ENCODE data around the gene ADAP1.

ADAP1 gene

DNA sequence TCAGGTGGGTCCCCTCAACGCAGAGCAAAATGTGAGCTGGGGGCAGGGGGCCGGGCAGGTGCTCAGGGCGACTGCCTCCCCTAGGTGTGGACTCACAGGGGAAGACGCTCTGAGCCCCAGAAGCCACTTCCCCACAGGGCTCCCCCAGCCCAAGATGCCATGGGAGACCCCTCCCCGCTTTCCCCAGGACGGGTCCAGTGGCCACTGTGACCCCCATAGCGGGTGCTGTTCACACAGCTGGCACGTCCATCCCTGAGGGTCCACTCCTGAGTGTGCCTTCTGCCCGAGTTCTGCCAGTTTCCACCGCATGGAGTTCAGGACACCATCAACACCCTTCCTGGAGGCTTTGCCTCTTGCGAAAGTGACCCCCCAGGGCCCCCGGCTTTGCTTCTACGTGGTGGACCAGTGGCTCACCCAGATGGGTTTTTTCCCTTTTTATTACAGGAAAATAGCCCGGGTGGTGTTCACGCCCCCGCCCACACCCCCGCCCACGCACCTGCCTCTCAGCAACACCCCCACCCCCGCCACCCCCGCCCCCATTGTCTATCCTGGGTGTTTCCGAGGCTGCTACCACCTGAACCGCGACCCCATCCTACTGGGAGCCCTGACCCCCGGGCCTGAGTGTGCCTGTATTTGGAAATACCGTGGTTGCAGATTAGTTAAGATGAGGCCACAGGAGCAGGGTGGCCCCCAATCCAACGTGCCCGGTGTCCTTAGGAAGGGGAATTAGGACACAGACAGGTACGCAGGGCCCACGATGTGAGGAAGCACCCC is 32.0 kb downstream of the ADAP1 start:
- no peak for DNase-seq (ENCODE audit: low spot score)

DNA sequence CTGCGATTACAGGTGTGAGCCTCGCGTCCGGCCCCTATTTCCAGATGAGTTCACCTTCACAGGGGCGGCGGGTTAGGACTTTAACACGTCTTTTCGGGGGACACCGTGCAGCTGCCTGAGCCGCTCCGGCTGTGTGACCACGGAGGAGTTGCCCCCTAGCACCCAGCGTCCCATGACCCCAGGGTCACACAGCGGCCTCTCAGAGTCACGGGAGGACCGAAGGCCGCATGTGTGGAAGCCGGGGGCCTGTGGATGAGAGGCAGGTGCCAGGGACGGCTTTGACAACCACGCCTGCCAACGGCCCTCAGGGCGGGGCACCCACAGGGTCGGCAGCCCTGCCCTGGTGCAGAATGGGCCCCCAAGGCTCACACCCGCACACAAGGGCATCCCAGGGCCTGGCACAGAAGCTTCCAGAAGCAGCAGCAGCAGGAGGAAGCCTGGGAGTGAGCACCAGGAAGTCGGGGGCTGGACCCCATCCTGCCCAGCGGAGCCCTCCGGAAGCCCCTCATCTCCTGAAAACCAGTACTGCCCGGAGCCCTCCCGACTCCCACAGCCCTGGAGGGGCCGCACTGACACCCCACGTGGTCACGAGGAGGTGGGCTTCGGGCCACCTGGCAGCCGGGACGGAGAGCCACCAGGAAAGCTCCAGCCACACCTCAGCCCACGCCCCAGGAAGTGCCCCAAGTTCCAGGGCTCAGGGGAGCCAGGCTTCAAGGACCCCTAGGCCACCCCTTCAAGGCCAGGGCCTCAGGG is 32.7 kb downstream of the ADAP1 start:
- no peak for DNase-seq (ENCODE audit: low spot score)

DNA sequence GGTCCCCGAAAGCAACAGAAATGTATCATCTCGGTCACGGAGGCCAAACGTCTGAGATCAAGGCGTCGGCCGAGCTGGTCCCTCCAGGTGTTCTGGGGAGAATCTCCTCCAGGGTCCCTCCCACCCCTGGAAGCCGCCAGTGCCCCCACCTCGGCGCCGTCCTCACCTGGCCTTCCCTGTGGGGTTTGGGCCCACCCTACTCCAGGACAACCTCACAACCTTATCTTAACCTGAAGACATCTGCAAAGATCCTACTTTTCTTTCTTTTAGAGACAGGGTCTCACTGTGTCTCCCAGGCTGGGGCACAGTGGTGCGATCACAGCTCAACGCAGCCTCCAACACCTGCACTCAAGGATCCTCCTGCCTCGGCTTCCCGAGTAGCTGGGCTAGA is 33.4 kb downstream of the ADAP1 start:
- DNase-seq (ENCODE audit: low spot score): no peak

DNA sequence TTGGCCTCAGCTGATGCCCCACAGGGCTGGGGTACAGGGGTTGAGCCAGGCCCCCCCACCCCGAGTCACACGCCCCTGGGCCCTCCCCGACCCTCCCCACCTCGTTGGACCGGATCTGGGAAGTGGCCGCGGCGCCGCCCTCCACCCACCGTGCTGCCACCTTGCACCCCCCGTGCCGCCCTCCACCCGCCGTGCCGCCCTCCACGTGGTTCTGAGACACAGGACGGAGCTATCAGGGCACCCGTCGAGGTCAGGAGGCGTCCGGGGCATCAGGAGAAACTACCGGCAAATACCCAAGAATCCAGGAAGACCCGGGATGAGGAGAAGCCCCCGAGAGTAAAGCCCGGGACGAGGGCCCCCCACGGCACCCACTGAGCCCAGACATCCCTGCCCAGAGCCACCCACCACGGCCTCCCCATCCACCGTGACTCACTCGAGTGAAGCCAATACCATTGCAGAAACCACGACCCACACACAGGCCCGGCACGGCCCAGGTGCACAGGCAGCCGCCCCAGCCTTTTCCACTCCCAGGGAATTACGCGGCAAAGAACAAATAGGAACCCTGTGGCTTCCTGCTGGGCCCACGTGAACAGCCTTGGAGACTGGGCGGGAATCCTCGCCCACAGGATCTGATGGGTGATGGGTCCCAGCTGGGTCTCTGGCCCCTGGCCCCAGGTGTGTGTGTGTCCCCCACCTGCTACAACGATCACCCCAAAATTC is 34.0 kb downstream of the ADAP1 start:
- DNase-seq (ENCODE audit: low spot score): no peak

DNA sequence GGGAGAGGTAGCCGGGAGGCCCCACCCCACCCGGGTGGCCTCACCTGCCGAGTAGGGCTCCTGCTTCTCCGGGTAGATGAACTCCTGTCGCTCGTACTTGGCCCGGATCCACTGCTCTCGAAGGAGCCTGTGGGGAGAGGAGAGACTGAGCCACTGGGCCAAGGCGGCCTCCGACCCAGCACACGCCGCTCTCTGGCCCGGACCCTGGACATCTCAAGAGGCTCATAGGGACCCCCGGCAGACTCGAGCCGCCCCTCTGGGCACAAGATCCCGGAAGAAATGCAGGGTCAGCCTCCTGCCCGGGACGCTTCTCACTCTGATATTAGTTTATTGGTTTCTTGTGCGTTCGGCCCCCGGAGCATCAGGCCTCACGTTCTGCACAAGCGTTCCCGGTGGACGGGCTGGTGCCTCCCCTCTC is 34.5 kb downstream of the ADAP1 start:
- DNase-seq (ENCODE audit: low spot score): no peak

DNA sequence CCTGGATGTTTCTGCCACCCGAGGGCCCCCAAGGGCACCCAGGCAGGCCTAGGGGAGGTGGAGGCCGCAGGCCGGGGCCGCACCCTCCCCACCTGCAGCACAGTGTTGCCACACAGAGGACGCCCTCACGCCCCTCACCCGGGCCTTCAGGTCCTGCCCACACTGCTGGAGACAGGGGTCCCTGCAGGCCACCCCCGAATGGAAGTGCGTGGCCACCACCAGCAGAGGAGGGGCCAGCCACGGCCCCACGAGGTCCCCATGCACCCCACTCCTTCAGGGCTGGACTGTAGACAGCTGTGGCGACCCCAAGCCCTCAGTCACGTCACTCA is 35.4 kb downstream of the ADAP1 start:
- DNase-seq (ENCODE audit: low spot score): no peak

DNA sequence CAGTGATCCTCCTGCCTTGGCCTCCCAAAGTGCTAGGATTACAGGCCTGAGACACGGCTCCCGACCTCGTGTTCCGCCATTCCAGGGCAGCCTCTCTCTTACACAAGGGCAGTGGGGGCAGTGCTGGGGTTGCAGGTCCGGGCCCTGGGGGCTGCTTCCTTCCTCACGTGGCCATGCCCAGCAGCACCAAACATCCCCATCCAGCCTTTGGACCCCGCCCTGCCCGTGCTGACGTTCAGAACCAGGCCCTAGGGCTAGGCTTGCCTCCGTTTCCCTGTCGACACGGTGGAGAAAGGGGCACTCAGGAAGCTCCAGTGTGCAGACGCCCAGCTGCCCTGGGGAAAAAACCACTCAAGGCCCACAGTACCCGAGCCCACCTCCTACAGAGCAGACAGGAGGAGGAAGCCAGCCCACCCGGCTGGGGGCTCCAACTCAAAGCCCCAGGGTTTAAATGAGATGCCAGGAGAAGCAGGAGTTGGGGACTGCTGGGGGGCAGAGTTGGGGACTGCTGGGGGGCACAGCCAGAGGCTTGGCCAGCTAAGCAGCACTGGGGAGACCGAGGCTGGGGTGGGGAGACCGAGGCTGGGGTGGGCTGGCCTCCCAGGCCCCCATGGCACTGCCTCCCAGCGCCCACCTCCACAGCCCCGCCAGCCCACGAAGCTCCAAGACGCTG is 35.9 kb downstream of the ADAP1 start:
- no peak for DNase-seq (ENCODE audit: low spot score)

DNA sequence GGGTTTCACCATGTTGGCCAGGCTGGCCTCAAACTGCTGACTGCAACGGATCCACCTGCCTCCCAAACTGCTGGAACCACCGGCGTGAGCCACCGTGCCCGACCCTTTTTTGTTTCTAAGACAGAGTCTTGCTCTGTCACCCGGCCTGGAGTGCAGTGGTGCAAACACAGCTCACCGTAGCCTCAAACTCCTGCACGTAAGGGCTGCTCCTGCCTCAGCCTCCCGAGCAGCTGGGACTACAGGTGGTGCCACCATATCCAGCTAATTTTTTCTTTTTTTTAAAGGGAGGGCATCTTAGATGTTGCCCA is 36.4 kb downstream of the ADAP1 start:
- no peak for DNase-seq (ENCODE audit: low spot score)

DNA sequence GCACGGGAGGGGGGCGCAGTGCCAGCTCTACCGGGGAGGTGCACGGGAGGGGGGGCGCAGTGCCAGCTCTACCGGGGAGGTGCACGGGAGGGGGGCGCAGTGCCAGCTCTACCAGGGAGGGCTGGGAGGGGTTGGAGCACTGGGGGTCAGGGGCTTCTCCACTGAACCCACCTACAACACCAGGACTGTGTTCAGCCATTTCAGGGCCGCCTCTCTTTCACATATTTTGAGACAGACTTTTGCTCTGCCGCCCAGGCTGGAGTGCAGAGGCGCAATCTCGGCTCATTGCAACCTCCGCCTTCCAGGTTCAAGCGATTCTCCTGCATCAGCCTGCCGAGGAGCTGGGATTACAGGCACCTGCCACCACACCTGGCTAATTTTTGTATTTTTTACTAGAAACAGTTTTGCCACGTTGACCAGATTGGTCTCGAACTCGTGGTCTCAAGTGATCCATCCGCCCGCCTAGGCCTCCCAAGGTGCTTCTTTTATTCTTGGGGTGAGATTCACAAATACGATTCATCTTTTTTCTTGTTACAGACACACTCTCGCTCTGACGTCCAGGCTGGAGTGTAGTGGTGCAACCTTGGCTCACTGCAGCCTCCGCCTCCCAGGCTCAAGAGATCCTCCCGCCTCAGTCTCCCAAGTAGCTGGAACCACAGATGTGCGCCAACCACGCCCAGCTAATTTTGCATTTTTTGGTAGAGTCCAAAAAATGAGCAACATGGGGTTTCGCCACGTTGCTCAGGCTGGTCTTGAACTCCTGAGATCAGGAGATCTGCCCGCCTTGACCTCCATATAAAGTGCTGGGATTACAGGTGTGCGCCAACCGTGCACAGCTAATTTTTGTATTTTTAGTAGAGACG is 37.0 kb downstream of the ADAP1 start:
- DNase-seq (ENCODE audit: low spot score): no peak

DNA sequence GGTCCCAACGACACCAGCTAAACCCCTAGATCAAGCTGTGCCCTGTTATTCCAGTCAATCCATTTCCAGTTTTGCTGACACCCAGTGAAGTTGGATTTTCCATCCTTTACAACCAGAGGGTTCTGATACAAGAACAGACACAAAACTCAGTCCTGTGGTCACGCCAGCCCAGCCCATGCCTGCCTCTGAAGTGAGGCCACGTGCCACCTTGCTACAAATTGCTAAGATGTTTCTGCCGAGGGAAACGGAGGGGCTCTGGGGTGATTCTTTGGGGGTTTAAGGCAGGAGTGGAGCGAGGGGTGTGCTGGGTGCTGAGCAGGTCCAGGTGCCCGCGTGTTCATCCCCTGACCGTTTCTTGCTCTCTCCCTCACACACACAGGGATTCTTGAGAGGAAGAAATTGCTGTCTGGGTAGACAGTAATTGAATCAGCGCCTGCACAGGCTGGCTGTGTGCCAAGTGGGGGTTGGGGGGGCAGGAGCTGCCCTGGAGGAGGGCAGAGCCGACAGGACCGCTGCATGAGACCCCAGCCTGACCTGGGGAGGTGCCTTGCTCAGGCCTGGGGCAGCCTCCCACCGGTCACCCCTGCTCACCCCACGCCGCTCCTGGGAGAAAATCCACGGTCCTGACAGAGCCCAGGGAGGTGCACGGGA is 38.1 kb downstream of the ADAP1 start:
- DNase-seq (ENCODE audit: low spot score): no peak

DNA sequence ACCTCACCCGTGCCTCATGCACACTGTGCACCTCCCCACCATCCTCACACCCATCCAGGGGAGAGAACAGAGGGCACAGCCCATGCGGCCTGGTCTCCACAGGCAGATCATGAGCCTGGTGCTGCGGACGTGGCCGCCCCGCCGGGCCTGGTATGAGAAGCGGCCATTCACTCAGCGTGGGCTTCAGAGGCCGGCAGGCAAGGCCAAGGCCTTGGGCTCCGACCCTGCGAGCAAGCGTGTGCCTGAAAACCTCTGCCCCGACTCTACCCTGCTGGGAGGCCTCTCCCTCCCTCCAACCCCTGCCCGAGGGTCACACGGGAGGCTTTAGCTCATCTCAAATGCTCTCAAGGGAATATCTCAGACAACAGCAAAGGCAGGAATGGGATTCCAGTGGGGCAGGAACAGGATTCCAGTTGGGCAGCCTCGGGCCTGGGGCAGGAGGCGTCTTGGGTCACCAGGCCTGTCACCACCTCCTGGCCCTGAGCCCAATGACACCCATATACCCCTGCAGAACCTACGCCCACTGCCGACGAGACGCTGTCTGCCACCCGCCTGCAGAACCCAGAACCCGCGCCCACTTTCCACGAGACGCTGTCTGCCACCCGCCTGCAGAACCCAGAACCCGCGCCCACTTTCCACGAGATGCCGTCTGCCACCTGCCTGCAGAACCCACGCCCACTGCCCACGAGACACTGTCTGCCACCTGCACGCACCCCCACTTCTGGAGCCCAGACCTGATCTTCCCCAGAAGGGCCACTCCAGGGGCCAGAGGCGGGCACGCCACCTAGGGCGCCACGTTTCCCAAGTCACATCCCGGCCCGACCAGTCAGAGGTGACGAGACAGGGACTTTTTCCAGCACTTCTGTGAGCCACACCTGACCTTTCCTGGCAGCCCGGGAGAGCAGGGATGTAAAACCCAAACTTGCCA is 38.9 kb downstream of the ADAP1 start:
- DNase-seq (ENCODE audit: low spot score): no peak

DNA sequence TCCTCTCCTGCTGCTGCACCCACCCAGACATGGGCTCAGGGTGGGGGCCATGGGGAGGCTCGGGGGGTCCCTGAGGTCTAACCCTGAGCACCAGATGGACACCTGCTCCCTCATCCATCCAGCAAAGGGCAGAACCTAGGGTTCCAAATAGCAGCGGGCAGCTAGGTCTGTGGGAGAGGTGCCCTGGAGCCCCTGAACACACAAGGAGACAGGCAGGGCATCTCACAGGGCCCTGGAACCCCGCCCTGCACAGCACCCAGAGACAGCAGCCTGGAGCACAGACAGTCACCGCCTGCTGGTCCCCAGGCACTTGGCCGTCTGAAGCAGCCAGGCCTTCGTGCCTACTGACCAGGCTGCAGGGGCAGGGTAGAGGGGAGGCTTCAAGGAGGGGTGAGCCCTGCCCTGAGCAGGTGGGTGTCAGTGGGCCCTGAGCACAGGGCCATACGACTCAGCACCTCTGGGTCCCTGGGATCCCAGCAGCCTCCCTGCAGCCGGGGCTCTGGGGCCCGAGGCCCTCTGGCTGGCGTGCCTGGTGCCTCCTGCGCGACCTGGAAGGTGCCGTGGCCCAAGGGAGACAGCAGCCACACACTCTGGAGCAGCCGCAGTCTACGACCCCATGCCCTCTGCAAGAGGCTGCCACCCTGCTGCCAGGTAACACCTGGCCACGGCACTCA is 39.8 kb downstream of the ADAP1 start:
- DNase-seq (ENCODE audit: low spot score): no peak

DNA sequence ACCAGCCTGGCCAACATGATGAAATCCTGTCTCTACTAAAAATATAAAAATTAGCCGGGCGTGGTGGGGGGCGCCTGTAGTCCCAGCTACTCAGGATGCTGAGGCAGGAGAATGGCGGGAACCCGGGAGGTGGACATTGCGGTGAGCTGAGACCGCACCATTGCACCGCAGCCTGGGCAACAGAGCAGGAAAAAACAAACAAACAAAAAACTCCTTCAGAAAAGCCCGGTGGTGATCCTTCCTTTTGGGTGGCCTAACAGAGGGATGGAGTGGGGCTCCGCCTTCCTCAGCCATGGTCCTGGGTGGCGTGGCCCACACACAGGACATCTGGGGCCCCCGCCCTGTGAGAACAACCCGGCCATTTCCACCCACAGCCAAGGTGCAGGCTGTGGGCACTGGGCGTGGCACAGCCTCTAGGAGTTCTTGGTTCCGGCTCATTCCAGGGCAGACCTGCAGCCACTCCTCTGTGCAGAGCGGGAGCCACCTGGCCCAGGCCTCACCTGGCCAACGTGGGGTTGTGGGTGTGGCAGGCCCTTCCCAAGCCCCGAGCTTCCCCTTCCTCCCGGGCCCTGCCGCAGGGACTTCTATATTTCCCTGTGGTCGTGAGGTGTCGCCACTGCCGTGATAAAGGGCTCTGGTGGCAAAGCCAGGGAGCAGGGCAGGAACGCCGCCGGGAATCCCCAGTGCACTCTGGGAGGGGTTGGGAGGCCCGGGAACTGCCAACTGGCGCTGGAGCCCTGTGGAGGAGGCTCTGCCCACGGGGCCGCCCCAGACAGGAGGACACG is 40.6 kb downstream of the ADAP1 start:
- DNase-seq (ENCODE audit: low spot score): no peak

DNA sequence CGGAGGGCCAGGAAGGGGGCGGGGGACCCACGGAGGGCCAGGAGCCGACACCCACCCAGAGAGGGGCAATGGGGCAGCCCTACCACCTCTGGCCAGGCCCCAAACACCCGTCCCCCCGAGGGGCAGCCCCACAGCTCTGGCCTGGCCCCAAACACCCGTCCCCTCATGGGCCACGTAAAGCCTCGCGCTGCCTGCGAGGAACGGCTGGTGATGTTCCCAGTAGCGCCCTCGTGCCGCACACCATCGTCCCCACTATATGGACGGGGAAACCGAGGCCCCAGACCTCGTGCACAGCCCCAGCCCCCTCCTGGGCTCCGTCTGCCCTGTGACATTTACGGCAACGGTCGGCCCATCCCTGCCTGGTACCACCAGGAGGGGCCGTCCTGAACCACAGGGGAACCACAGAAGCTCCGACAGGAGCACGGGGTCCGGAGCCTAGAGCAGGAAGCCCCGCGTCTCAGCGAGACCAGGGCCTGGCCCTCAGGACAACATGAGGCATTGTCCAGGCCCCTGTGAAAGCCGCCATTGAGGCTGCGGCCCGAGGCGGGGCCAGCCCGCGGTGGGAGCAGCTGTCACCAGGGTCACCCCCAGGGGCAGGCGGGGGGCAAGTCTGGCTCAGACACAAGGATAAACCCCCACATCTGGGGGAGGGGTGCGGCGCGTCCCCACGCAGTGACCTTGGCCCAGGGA is 42.5 kb downstream of the ADAP1 start:
- DNase-seq (ENCODE audit: low spot score): no peak

DNA sequence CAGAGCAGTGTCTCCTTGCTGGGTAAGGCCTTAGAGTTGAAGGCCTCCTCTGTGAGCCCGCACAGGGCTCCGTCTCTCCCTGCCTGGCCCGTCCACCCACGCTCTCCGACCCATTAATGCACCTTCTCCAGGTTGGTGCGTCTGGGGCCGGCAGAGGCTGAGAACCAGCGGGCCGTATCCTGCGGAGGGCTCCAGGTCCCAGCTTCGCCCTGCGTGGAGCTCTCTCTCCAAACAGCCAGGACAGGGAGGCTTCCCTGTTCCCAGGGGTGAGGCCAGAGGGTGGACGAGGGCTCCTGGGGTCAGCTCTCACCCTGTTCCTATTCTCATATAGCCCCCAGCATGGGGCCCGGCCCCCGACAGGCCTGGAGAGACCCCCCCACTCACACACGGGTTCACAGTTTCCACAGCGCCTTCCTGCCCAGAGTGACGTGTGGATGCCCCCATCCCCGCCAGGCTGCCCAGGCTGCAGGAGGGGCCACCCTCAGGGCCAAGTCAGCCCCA is 43.5 kb downstream of the ADAP1 start:
- no peak for DNase-seq (ENCODE audit: low spot score)

DNA sequence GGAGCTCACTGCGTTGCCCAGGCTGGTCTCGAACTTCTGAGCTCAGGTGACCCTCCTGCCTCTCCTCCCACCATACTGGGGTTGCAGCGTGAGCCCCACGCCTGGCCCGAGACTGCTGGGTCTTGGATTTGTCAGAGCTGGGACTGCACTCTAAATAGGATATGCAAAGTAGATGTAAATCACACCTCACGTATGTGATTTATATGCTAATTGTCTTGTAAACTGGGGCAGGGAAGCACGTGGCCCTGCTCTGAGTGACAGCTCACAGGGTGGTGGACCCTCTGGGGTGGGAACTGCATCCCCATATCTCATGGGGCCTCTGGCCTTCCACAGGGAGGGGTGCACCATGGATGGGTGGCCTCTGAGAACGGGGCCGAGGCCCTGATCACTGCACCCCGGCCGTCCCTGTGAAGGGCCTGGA is 44.0 kb downstream of the ADAP1 start:
- no peak for DNase-seq (ENCODE audit: low spot score)

DNA sequence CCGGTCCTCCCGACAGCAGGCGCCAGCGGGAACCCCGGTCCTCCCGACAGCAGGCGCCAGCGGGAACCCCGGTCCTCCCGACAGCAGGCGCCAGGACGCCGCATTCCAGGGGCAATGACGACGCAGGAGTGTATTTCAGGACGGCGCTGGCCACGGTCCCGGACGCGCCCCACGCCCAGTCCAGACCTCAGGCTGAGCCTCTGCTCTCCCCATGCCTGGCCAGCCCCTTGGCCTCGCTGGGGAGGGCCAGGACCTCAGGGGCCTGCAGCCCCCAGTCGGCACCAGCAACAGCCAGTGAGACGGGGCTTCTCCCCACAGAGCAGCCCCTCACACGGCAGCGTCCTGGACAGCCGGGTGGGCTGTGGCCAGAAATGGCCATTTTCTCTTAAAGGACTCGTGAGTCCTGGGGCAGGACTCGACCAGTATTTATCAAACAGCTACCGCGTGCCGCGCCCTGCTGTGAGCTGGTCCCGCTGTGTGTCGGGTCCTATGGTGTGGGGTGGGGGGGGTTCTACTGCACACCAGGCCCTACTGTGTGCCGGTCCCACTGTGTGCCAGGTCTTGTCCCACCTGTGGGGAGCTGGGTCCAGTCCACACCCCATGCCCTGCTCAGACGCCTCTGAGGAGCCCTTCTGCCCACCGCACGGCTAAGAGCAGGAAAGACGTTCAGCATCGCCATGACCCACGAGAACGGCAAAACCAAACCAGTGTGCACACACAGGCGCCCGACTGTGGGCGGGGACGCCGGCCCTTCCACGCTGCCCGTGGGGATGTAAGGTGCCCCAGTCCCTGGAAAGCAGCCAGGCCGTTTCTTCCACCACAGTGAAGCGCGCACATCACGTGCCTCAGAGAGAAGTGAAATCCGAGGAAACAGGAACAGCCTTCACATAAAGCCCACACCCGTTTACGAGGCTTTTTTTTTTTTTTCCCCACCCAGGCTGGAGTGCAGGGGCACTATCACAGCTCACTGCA is 44.8 kb downstream of the ADAP1 start:
- peak; percentile 82 for DNase-seq (ENCODE audit: low spot score)
